KOPT-K1 (cell line): ENCODE measurements around the gene SCFD2.
"Not testable (repeated sequence)": the region's sequence is repeated elsewhere in the genome, so short reads cannot be mapped to it uniquely, and the experiment has no call there.

Source experiments
- H3K27ac ChIP-seq: fragments of 200-600 bp; sonication (generic); 2 replicates; pipeline ENCODE4 v1.5.1; 2016; ENCODE audit warnings: antibody characterized with exemption, mild to moderate bottlenecking, low read depth, low read length; ENCODE audit not compliant: poor library complexity, severe bottlenecking
- H3K36me3 ChIP-seq: fragments of 200-600 bp; sonication (generic); 2 replicates; pipeline ENCODE4 v1.5.1; 2017; ENCODE audit warnings: antibody characterized with exemption, mild to moderate bottlenecking, low read length, moderate library complexity; ENCODE audit not compliant: insufficient read depth
- H3K9me3 ChIP-seq: fragments of 200-600 bp; sonication (generic); 2 replicates; pipeline ENCODE4 v1.5.1; 2017; ENCODE audit warnings: antibody characterized with exemption, low read length, mild to moderate bottlenecking; ENCODE audit not compliant: insufficient read depth, poor library complexity, severe bottlenecking

SCFD2 gene

GRCh38 chr4:52994567-52994966, 371.3 kb downstream of the SCFD2 start:
- Histone ChIP-seq H3K36me3 (no peaks in the 10 kb centered on the region), H3K9me3 (no peaks in the 10 kb centered on the region), H3K27ac (no peak overlapping the region)

GRCh38 chr4:52993771-52994170, 372.1 kb downstream of the SCFD2 start:
- no peaks in the 10 kb centered on the region for H3K9me3 ChIP-seq
- H3K36me3 ChIP-seq = no peaks in the 10 kb centered on the region
- H3K27ac ChIP-seq = no peak overlapping the region

- not testable (repeated sequence) for H3K27ac ChIP-seq, H3K9me3 ChIP-seq, H3K36me3 ChIP-seq
Observed at GRCh38 chr4:52992551-52992950, 373.3 kb downstream of the SCFD2 start.

GRCh38 chr4:52991472-52991871, 374.4 kb downstream of the SCFD2 start:
- Histone ChIP-seq H3K36me3 (no peaks in the 10 kb centered on the region), H3K27ac (no peak overlapping the region), H3K9me3 (no peaks in the 10 kb centered on the region)

GRCh38 chr4:52990706-52991105, 375.2 kb downstream of the SCFD2 start:
- H3K36me3 ChIP-seq = no peaks in the 10 kb centered on the region
- no peak overlapping the region for H3K27ac ChIP-seq
- H3K9me3 ChIP-seq = no peaks in the 10 kb centered on the region

GRCh38 chr4:52989865-52990264, 376.0 kb downstream of the SCFD2 start:
- Histone ChIP-seq H3K36me3 (no peaks in the 10 kb centered on the region), H3K27ac (no peak overlapping the region), H3K9me3 (no peaks in the 10 kb centered on the region)

- Histone ChIP-seq H3K36me3 (no peaks in the 10 kb centered on the region), H3K9me3 (no peaks in the 10 kb centered on the region), H3K27ac (no peak overlapping the region)
Observed at GRCh38 chr4:52987392-52988056, 378.3 kb downstream of the SCFD2 start.

GRCh38 chr4:52984462-52984881, 381.4 kb downstream of the SCFD2 start:
- Histone ChIP-seq H3K9me3 (no peaks in the 10 kb centered on the region), H3K36me3 (no peaks in the 10 kb centered on the region), H3K27ac (no peak overlapping the region)

- H3K9me3 ChIP-seq = no peaks in the 10 kb centered on the region
- H3K36me3 ChIP-seq = no peaks in the 10 kb centered on the region
- no peak overlapping the region for H3K27ac ChIP-seq
Observed at GRCh38 chr4:52983563-52984303, 382.1 kb downstream of the SCFD2 start.

GRCh38 chr4:52982946-52983340, 382.9 kb downstream of the SCFD2 start:
- no peak overlapping the region for H3K27ac ChIP-seq
- no peaks in the 10 kb centered on the region for H3K9me3 ChIP-seq
- no peaks in the 10 kb centered on the region for H3K36me3 ChIP-seq

GRCh38 chr4:52982255-52982945, 383.5 kb downstream of the SCFD2 start:
- no peak overlapping the region for H3K27ac ChIP-seq
- no peaks in the 10 kb centered on the region for H3K36me3 ChIP-seq
- no peaks in the 10 kb centered on the region for H3K9me3 ChIP-seq

- no peak overlapping the region for H3K27ac ChIP-seq
- no peaks in the 10 kb centered on the region for H3K9me3 ChIP-seq
- H3K36me3 ChIP-seq = no peaks in the 10 kb centered on the region
Observed at GRCh38 chr4:52979821-52980590, 385.9 kb downstream of the SCFD2 start.

GRCh38 chr4:52979020-52979419, 386.8 kb downstream of the SCFD2 start:
- H3K36me3 ChIP-seq = no peaks in the 10 kb centered on the region
- no peak overlapping the region for H3K27ac ChIP-seq
- H3K9me3 ChIP-seq = no peaks in the 10 kb centered on the region

GRCh38 chr4:52977252-52977651, 388.6 kb downstream of the SCFD2 start:
- H3K9me3 ChIP-seq = no peaks in the 10 kb centered on the region
- no peak overlapping the region for H3K27ac ChIP-seq
- no peaks in the 10 kb centered on the region for H3K36me3 ChIP-seq
